HepG2 (cell line): Measurements from ENCODE around the gene NUBPL. TPM values are rescaled to one million over a fixed set of nuclear protein-coding genes. Genes with fewer than 3 reads are reported as not detected.
A peak's percentile ranks its signal among the peaks of the same experiment; 100 is the strongest.

Source experiments
- KLF12 ChIP-seq: sonication (generic); formaldehyde crosslinking; IDR thresholded peaks from 2 replicates; pipeline ENCODE4 v1.4.0; 2020; ENCODE audit warnings: missing genetic modification reagents, borderline replicate concordance
- RFX1 ChIP-seq: fragments of 450-650 bp; IDR thresholded peaks from 2 replicates; pipeline ENCODE4 v1.6.1; 2017
- YY1 ChIP-seq: IDR thresholded peaks from 2 replicates; pipeline ENCODE4 v1.6.1; 2011; ENCODE audit warnings: low read length, low read depth, moderate library complexity, mild to moderate bottlenecking; ENCODE audit not compliant: insufficient read depth, insufficient replicate concordance
- ZNF281 ChIP-seq: sonication (generic); formaldehyde crosslinking; IDR thresholded peaks from 2 replicates; pipeline ENCODE4 v1.4.0; 2020; ENCODE audit warnings: missing genetic modification reagents, borderline replicate concordance
- ZNF446 ChIP-seq: sonication (generic); formaldehyde crosslinking; IDR thresholded peaks from 2 replicates; pipeline ENCODE4 v1.5.0; 2020; ENCODE audit warnings: mild to moderate bottlenecking, missing genetic modification reagents
- ZNF646 ChIP-seq: sonication (generic); formaldehyde crosslinking; IDR thresholded peaks from 2 replicates; pipeline ENCODE4 v1.9.0; 2021; ENCODE audit warnings: mild to moderate bottlenecking, missing genetic modification reagents
- polyA plus RNA-seq, 8 experiments: library from polyadenylated mRNA; depleted of rRNA in 3 of 8; stranded (reverse) in 7 of 8; unstranded in 1 of 8; fragments of >200 nt; fragmentation: Illumina TruSeq in 4 of 8; extraction: Trizol in 4 of 8; gene quantifications; 2 replicates each; pipeline versions ENCODE4 v1.2.1 to v1.2.3, GENCODE V29; 2011 to 2016; ENCODE audit warnings: low read depth in 4 of 8, missing spikeins in 1 of 8, mixed read lengths in 1 of 8; ENCODE audit not compliant: insufficient read depth in 1 of 8
- total RNA-seq, 5 experiments: library from RNA; depleted of rRNA; stranded (reverse); fragments of >200 nt; fragmentation: Illumina TruSeq; extraction: Trizol; gene quantifications; 2 replicates each; pipeline ENCODE4 v1.2.3, GENCODE V29; 2016; ENCODE audit warnings: low read depth in 1 of 5

The NUBPL gene
- total and polyA plus RNA-seq, 2 of the 13 experiments (the other 11 are each of a cell fraction or from before 2014, with no cell fraction given) = 21.3 to 44.1 TPM

DNA sequence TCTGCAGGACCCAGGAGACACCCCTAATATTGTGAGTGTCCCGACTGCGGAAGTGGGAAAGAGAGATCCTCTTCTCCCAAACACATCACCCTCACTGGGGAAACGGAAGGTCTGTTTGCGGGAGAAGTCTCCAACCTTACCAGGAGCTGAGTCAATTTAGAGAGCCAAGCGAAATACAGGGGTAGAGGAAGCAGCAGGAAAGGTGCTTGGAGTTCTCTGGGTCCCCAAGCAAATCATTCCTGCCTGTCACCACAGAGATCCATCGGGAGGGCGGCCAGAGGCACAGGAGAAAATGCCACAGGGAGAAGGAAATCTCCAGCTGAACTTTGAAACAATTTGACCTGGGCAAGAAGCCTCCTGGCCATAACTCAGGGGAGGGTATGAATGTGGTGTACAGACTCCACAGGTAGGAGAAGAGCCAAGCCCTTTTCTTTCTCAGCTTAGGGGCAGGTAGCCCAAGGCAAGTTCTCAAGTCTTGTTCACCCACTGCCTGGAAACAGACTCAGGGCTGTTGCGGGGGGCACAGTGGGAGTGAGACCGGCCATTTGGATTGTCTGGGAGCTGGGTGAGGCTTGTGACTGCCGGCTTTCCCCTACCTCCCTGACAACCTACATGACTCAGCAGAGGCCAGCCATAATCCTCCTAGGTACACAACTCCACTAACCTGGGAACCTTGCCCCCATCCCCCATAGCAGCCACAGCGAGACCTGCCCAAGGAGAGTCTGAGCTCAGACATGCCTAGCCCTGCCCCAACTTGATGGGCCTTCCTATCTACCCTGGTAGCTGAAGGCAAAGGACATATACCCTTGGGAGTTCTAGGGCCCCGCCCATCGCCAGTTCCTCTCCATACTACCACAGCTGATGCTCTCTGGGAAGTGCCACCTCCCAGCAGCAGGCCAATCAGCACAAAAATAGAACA, 304.0 kb downstream of the NUBPL start (continued):
- TF ChIP-seq ZNF646 (CRISPR knock-in tag) (0 out of 2 replicates have a peak, but pooled peaks have one; percentile 20), YY1 (peak; percentile 13), ZNF281 (CRISPR knock-in tag) (0 out of 2 replicates have a peak, but pooled peaks have one; percentile 26), KLF12 (CRISPR knock-in tag) (no peak), ZNF446 (CRISPR knock-in tag) (peak; percentile 64; the same call in 1 of the 2 replicates), RFX1 (no peak)
